Activated CD4-positive, alpha-beta T cell treated with anti-CD3 and anti-CD28 coated beads for 24 hours (primary cell): ENCODE measurements around the gene SAMD14.

Source experiments
- DNase-seq, 2 donors: peaks; one replicate each; pipeline ENCODE4 v3.0.0-alpha.2; 2020; ENCODE audit warnings: low read depth in 2 of 2

SAMD14 gene

DNA sequence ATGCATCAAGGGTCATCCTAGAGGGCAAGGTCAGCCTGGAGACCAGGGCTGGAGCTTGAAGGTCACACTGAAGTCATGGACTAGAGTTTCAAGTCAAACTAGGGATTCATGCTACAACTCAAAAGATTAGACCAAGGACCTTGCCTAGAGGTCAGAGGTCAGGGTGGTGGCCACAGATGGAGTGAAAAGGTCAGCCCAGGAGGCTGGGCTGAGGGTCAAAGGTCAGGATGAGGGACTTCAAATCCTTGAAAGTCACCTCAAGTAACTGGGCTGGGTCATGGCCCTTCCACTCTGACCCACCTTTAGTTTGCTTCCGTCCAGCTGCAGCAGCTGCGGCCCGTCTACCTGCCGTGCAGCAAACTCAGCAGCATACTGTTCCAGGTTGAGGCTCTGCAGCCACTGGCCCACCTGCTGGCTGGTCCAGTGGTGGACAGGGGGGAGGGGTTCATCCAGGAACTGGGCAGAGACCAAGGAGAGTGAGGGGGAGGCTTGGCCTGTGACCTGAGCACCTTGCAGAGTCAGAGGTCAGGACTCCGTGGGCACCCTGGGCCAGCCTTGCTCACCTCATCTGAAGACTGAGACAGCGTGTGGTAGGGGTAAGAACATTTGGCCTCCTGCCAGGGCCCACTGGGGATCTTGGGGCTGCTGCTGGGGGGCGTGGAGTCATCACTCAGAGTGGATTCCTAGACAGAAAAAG, 16.2 kb downstream of the SAMD14 start:
- DNase-seq = no peak

DNA sequence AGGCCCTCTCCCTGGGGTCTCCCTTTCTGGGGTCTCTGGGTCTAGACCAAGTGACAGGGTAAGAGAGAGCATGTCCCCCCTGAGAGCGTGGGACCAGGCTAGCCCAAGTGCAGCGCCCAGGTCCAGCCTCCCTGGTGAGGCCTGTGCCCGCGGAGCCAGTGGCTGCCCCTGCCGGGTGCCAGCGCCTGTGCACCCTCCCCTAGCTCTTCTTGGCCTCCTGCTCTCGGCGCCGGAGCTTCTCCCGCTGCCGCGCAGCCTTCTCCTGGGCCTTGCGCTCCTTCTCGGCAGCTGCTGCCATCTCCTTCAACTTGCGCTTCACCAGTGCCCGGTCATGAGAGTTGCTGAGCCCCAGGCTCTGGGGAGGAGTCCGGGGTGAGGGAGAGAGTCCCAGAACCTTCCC, 17.3 kb downstream of the SAMD14 start:
- no peak for DNase-seq

DNA sequence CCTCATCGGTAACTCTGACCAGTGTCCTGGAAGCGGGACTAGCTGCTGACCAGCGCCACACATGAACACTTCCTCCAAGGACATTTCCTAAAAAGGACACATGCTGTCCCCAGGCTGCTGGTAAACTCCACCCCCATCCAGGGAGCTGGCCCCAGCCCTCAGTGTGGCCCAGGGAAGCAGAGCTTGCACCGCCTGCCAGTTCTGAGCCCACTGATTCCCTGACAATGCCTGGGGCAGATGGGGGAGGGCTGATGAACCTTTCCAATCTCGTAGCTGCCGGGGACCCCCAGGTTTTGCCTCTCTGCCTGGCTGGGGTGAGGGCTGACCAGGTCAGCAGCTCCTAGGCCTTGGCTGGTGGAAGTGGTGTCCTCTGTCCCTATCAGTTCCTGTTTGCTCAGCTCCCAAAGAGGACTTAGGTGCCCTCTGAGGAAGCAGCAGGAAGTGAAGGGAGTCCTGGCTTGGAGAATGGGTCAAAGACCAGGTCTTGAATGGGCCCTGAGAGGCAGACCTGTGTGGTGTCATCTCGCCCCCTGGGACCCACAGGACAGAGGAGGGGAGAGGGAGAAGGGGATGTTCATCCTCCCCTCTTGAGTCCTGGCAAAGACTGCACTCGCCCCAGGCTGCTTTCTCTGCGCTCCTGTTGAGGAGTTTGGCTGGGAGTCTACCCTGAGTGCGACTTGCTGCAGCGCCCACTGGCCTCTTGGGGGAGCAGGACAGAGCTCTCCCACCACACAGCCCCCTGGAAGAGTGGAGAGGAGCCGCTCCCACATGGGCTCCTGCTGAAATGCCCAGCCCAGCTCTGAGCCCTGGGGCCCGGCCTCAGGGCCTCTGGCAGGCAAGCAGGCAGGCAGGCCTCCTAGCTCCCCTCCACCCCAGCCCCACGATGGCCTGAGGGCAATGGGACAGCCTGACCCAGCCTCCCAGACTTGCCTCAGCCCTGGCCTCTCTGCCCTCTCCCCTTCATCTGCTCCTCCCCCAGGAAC, 18.0 kb downstream of the SAMD14 start:
- DNase-seq = no peak

DNA sequence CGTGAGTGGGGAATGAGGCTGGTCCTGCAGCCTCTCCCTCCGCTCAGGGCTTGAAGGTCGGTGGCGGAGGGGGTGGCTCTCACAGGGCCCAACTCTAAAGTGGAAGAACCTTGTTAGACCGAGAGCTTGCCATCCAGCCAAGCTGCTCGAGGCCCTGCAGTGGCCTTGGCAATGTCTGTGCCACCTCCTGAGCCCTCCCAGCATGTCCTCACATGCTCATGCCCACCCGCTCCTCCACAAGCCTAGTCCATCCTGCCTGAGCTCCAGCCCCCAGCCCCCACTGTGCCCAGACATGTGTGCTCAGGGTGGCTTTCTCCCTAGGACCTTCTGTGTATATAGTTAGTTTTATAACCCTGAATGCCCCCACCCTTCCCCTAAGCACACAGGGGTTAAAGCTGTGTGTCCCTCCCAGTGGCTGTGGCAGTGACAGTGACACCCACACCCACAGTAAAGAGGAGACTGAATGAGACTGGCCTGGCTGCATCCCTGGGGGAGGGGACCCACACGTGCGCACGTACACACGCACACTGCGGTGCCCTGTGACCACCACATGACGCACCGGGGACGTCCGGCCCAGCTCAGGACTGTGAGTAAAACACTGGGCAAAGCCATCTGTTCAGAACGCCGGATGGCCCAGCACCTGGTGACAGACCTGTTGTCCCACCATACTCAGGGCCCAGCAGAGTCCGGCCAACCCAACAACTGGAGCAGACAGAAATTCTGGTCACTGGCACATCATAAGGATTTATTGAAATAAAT, 19.2 kb downstream of the SAMD14 start:
- DNase-seq = no peak

DNA sequence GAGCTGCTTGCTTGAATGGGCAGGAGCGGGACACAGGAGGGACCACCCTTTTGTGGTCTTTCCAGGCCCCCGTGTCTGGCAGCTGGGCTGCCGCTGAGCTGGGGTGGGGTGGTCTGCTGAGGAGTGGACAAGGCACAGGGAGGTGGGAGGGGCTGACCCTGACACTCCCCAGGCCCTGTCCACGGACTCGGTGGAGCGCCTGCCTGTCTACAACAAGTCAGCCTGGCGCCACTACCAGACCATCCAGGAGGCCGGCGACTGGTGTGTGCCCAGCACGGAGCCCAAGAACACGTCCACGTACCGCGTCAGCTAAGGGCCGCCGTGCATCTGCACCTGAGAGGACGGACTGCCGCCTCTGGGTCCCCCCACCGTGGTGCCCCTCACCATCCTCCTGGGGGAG, 20.2 kb downstream of the SAMD14 start:
- no peak for DNase-seq

DNA sequence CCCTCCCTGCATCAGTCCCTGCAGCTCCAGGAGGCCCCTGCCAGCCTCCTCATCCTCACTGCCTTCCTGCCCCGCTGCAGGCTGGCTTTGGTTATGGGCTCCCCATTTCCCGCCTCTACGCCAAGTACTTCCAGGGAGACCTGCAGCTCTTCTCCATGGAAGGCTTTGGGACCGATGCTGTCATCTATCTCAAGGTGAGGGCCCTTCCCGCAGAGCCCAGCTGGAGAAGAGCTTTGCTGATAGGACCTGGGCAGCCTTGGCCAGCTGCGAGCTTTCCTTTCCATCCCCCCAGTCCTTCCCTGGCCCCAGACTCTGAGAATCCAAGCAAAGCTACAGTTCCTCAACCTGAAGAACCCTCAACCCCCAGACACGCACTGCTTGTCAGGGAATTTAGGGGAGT, 20.8 kb downstream of the SAMD14 start:
- DNase-seq = no peak

DNA sequence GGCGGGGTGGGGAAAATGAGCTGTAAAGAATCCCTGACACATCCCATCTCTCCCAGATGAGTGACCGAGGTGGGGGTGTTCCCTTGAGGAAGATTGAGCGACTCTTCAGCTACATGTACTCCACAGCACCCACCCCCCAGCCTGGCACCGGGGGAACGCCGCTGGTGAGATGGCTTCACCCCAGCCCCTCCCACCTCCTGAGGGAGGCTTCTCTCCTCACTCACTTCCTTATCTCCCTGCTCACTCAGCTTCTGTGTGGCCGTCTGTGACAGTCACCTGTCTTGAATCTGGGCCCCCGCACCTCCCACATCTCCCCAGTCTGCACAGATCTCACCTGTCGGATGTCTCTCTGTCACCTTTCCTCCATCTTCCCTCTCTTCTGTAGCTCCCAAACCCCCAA, 21.4 kb downstream of the SAMD14 start:
- DNase-seq = no peak

DNA sequence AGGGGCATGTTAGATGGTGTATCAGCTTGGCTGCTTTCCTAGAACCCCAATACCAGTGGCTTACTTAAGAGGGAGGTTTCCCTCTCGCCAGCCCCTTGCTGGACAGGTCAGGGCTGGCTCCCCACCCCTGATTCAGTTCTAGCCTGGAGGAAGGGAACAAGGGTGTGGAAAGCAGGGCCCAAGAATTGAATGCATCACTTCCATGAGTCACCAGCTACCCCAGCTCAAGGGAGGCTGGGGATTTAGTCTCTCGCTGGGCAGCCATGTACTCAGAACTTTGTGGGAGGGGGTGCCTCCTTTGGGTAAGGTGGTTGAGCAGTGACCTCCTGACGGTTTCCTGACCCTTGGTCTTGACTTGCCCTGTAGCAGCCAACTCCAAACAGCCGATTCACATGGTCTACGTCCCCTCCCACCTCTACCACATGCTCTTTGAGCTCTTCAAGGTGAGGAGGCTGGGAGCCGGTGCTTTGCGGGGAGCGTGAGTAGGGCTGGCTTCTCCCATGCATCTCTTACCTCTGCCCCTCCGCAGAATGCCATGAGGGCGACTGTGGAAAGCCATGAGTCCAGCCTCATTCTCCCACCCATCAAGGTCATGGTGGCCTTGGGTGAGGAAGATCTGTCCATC, 22.1 kb downstream of the SAMD14 start:
- DNase-seq = no peak

DNA sequence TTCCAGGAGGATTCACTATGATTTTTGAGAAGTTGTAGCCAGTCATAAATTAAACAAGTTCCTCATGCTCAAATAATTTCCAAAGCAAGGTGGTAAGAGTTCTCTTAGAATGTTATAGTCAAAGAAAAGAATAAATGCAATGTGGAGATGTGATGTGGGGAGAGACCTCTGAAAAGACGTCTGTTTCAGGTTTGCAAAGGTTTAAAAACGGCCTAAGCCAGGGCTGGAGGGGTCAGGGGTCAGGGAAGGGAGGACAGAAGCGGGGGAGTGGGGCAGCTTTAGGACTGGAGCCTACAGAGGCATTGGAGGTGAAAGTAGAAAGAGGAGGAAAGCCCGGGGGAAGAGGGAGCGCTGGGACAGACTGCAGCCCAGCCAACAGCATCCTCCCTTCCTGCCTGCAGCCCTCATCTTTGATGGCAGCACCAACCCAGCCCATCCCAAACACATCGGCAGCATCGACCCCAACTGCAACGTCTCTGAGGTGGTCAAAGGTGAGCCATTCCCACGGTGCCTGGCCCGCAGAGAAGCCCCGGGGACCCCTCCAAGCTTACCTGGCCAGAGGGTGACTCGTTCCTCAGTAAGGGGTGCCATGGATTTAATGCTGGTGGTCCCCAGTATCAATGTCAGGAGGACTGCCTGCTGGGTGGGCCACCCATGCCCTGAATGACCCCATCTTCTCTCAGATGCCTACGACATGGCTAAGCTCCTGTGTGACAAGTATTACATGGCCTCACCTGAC, 23.4 kb downstream of the SAMD14 start:
- no peak for DNase-seq

DNA sequence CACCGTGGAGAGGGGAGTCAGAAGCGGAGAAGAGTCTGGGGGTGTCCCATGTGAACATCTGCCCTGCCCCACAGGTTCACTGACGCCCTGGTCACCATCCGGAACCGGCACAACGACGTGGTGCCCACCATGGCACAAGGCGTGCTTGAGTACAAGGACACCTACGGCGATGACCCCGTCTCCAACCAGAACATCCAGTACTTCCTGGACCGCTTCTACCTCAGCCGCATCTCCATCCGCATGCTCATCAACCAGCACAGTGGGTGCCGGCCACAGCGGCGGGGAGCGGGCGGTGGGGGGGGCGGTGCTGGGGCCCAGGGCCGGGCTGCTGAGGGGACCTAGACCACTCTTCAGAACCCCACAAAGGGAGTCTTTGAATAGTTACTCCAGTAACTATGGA, 24.1 kb downstream of the SAMD14 start:
- no peak for DNase-seq

DNA sequence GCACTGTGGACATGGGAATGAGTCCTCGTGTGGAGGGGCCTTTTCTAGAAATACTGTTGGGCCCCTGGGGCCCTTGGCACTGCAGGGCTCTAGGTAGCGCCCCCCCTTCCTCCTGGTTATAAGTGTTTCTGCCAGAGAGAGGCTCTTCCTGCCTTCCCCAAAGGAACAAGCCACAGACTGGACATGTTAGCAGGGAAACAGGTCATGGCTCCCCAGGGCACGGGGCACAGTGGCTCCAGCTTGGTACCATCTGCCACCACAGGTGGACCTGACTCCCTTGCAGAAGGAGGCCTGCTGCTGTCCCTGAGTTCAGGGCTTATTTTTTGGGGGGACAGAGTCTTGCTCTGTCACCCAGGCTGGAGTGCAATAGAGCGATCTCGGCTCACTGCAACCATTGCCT, 26.0 kb downstream of the SAMD14 start:
- DNase-seq = no peak

DNA sequence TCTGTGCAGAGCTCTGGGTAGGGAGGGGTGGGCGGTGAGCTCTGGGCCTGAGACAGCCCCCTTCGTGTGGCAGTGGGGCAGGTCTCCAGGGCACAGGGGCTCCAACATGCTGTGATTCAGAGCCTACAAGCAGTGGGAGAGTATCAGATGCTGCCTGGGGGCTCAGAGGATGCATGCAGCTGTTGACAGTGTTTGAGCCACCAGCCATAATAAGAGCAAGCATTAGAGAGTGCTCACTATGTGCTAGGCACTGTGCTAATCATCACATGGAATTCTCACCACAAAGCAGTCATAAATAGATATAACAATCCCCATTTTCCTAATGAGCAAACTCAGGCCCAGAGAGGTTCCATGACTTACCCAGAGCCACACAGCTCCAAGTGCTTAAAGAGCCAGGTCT, 26.7 kb downstream of the SAMD14 start:
- DNase-seq = no peak

DNA sequence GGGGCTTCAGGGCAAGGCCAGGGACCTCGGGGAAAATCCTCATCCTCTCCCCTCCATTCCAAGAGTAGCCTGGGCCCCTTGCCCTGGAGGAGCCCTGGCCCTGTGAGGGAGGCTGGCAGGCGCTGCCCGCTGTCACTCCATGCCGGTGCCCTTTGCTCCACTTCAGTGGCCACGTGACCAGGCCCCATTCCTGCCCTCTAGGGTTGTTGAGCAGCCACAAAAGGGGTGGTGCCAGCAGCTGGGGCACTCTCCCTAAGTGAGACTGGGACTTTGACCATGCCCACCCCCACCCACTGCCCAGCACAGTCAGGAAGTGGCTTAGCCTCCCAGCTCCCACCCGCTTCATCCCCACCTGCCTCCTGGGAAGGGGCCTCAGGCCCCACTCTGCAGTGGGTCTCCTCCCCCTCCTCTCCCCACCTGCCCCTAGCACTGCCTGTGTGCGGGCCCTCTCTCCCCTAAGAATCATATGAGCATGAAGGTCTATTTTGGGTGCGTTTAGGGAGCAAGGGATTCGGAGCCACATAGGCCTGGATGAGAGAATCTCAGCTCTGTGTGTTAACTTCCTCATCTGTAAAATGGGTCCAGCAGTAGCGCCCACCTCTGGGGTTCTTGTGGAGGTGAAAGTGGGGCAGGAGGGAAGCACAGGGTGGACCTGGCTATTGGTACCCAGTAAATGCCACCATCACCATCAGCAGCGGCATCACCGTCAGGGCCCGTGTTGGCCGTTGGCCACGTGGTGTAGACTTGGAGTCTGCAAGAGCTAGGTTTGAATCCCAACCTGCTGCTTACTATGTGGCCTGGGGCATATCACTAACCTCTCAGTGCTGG, 27.6 kb downstream of the SAMD14 start:
- DNase-seq = no peak

DNA sequence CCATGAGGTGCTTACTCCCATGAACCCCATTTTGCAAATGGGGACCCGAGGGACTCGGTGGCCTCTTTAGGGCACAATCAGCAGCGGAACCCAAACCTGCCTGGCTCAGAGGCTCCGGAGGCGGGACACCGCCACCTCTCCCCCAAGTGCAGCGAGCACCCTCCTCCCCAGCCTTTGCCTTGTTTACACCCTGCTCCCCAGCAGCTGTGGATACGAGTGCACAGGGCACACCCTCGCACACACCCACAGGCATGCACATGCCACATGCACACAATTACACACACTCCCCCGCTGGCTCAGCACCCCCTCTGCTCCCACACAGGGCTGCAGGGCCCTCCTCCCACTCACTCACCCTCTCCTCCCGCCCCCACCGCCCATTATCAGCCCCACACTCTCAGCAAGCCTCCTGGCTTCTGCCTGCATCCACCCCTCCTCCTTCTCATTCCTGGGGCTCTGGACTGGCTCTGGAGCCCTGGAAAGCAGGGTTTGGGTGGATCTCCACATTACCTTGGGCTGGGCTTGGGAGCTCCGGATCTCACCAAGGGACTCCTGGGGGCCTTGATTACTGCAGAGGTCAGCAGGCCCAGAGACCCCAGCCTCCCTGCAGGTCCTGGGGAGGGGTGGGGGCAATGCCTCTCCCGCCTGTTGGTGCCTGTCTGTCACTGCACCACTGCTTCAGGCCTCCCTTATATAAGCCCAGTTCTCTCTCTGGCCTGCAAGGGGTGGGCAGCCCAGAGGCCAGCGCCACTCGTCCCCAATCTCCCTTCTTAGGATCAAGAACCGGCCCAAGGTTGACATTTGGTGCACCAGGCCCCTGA, 28.4 kb downstream of the SAMD14 start:
- DNase-seq = no peak

DNA sequence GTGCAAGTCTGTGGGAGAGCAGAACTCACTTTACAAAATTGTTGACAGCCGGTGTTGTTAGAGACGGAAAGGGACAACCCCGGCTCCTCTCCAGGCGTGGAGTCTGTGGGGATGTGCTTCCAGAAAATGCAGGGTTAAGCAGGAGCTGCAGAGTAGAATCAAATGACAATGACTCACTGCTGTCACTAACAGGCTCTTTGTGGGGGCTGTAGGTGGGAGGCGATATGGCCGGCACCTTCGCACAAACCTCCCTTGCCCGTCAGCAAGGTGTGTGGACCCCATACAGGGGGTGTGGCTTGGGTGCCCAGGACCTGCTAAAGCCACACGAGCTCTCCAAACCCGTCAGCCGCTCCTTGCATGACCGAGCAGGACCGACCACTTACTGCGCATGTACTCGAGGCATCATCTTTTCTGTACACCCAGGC, 29.0 kb downstream of the SAMD14 start:
- no peak for DNase-seq

DNA sequence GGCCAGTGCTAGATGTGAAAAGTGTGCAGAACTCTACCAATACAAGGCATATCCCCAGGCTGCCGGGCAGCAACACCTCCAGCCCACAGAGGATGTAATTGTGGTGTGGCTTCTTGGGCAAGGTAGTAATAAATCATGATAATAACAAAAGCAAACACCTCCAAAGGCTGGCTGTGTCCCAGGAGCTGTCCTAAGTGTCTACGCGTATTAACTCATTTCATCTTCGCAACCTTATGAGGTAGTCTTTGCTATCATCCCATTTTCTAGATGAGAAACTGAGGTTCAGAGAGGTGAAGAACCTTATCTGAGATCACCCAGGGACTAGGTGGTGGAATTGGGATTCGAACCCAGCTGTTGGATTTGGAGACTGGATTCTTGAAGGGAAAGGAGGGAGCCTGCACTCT, 29.5 kb downstream of the SAMD14 start:
- no peak for DNase-seq

DNA sequence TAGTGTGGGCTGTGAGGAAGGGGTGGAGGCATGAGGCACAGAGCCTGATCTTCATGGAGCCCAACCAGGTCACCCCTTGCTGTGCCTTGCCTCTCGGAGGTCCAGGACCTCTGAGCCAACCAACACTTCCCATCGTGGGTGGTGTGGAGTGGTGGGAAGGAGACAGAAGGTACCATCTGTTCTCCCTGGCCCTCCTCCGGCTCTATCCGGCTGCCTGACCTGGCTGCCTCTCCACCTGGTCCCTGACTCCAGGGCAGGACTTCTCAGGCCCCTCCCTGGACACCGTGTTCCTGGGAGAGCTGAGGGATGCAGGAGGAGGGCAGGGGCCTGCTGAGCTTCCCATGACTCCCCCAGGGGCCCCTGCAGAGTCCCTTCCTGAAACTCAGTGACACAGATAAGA, 31.0 kb downstream of the SAMD14 start:
- DNase-seq = no peak

DNA sequence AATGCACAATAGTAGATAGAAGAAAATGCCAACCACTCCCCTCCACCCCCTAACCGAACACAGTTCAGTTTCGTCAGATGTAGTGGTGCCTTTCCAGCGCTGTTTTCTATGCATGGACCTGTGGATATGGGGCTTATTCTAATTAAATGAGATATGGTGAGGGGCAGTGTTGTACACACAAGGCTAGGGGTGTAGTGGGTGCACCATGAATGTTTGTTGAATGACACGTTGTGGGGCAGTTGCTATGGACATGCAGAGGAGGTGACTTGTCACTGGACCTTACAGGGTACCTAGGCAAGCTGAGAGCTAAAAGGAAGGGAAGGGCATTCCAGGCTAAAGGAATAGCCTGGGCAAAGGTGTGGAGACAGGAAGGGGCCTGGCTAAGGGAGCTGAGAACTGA, 31.4 kb downstream of the SAMD14 start:
- no peak for DNase-seq

DNA sequence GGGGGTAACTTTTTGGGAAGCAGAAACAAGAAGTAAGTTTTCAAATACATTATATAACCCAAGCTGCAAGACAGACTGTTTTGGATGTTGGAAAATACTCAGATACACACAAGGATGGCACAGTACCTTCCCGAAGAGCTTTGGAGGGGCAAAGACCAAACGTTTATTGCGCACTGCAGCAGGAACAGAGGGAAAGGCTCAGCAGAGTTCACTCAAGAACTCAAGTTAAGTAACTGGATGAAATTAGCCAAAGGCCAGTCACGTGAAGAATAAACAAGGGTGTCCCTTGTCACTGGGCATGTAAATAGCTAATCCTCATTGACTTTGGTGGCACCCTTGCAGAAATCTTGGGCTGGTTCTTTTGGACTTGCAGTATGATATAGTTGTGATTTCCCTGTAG, 32.0 kb downstream of the SAMD14 start:
- no peak for DNase-seq
